Uterus (tissue), 2 donors: ENCODE data around the gene GRIK4.

Experiments used
- POLR2A ChIP-seq, 2 donors: fragments of 450-650 bp; IDR thresholded peaks; one replicate each; pipeline ENCODE4 v1.6.1; 2016; ENCODE audit warnings: antibody characterized with exemption in 2 of 2, mild to moderate bottlenecking in 1 of 2, moderate library complexity in 1 of 2
- TF ChIP-seq, protein P1 (sequence below), 4 experiments: fragments of 200-600 bp in 2 of 4; fragments of 450-650 bp in 2 of 4; sonication (generic) in 2 of 4; IDR thresholded peaks; one replicate each; pipeline ENCODE4 v1.5.1; 2016 to 2019; ENCODE audit warnings: antibody characterized with exemption in 4 of 4, mild to moderate bottlenecking in 2 of 4, moderate library complexity in 1 of 4

DNA sequence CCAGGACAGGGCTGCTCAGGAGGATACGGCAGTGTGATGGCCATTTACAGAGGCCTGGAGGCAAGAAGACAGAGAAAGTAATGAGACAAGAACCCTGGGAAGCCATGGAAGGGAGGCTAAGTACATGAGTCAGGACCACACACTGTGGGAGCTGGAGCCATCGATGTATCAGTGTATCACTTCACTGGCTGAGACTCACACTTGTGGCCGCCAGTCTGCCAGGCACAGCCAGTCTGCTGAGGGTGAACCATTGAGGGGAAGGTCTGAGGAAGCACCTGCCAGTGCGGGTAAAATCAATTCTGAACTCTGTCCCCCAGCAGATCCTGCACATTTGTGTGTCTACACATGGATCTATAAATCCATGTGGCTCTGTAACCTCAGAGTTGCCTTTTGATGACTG lies 195.6 kb downstream of the GRIK4 start:
- TF ChIP-seq, protein P1, sequence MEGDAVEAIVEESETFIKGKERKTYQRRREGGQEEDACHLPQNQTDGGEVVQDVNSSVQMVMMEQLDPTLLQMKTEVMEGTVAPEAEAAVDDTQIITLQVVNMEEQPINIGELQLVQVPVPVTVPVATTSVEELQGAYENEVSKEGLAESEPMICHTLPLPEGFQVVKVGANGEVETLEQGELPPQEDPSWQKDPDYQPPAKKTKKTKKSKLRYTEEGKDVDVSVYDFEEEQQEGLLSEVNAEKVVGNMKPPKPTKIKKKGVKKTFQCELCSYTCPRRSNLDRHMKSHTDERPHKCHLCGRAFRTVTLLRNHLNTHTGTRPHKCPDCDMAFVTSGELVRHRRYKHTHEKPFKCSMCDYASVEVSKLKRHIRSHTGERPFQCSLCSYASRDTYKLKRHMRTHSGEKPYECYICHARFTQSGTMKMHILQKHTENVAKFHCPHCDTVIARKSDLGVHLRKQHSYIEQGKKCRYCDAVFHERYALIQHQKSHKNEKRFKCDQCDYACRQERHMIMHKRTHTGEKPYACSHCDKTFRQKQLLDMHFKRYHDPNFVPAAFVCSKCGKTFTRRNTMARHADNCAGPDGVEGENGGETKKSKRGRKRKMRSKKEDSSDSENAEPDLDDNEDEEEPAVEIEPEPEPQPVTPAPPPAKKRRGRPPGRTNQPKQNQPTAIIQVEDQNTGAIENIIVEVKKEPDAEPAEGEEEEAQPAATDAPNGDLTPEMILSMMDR (IDR thresholded peaks at IDR 0.05): no peak
- no peak for TF ChIP-seq POLR2A (IDR thresholded peaks at IDR 0.05)
